ENCODE measurements around the gene BTBD18.
A peak's percentile ranks its signal among the peaks of the same experiment; 100 is the strongest.
"Not testable (repeated sequence)": the region's sequence is repeated elsewhere in the genome, so short reads cannot be mapped to it uniquely, and the experiment has no call there.

Gene BTBD18

DNA sequence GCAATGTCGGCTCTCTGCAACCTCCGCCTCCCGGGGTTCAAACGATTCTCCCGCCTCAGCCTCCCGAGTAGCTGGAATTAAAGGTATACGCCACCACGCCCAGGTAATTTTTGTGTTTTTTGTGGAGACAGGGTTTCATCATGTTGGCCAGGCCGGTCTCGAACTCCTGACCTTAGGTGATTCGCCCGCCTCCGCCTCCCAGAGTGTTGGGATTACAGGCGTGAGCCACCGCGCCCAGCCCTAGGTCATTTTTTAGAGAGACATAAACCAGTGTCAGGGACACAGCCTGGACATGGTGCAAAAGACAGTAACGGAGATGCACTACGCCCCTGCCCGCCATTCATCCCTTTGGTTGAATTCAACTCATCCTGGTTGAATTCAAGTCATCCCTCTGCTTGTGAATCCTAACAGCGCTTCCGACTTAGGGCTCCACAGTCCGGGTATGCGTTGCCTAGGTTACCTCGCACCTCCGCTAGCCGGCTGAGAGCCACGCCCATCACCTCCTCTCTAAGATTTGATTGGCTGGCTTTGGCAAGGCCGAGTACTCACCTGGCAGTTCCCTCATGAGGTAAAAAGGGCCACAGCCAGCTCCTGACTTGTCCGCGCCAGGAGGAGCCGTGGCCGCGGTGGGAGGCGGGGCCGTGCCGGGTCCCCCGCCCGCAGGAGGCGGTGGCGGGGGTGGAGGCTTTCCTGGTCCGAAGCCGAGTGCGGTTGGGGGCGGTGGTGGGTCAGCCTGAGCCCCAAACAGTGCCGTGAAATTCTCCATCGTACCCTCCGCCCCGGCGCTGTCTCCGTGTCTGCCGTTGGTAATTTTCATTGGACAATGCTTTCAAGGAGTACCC lies 40.0 kb downstream of the BTBD18 start, which contains the start of gene MED19:
Gene MED19, minus strand, starts transcription at position 802 of the 842 bp plus-strand sequence. Its CDS starts 36 bp downstream, at position 766.
- TF ChIP-seq, protein P1, sequence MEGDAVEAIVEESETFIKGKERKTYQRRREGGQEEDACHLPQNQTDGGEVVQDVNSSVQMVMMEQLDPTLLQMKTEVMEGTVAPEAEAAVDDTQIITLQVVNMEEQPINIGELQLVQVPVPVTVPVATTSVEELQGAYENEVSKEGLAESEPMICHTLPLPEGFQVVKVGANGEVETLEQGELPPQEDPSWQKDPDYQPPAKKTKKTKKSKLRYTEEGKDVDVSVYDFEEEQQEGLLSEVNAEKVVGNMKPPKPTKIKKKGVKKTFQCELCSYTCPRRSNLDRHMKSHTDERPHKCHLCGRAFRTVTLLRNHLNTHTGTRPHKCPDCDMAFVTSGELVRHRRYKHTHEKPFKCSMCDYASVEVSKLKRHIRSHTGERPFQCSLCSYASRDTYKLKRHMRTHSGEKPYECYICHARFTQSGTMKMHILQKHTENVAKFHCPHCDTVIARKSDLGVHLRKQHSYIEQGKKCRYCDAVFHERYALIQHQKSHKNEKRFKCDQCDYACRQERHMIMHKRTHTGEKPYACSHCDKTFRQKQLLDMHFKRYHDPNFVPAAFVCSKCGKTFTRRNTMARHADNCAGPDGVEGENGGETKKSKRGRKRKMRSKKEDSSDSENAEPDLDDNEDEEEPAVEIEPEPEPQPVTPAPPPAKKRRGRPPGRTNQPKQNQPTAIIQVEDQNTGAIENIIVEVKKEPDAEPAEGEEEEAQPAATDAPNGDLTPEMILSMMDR (IDR thresholded peaks at IDR 0.05): no peak
- peak within 1 kb of the TSS; percentile 94 for H3K27ac ChIP-seq
- no peaks in the 10 kb centered on the region for H3K27me3 ChIP-seq
- H3K36me3 ChIP-seq: no peaks in the 10 kb centered on the region
- H3K4me3 ChIP-seq (ENCODE audit: low read depth in 1 of 2, low read length in 1 of 2): peak within 1 kb of the TSS; percentile 90 to 99
- peaks cover 22 to 24% of the 10 kb centered on the region in 2 experiments for H3K4me1 ChIP-seq (ENCODE audit: control insufficient read depth in 1 of 2, insufficient read depth in 1 of 2, low read depth in 1 of 2, low read length in 1 of 2)
- no peaks in the 10 kb centered on the region for H3K9me3 ChIP-seq

DNA sequence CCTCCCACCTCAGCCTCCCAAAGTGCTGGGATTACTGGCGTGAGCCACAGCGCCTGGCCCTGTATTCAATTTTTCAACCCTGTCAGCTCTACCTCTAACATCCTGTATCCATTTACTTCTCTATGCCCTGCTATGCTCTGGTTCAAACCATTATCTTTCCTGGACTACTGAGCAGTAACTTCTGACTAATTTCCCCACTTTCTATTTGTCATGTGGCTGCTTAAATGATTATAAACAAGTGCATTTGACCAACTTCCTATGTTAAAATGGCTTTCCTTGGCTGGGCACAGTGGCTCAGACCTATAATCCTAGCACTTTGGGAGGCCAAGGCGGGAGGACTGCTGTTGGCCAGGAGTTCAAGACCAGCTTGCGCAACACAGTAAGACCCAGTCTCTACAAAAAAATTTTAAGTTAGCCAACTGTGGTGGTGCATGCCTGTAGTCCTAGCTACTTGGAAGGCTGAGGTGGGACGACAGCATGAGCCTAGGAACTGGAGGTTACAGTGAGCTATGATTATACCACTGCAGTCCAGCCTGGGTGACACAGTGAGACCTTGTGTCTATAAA lies 41.7 kb downstream of the BTBD18 start:
- H3K4me3 ChIP-seq (ENCODE audit: low read depth in 1 of 2, low read length in 1 of 2): no peak overlapping the region
- H3K27ac ChIP-seq: no peak overlapping the region
- no peaks in the 10 kb centered on the region for H3K27me3 ChIP-seq
- H3K9me3 ChIP-seq: no peaks in the 10 kb centered on the region
- H3K36me3 ChIP-seq: peaks cover 2% of the 10 kb centered on the region
- TF ChIP-seq, protein P1 (IDR thresholded peaks at IDR 0.05): no peak
- H3K4me1 ChIP-seq (ENCODE audit: control insufficient read depth in 1 of 2, insufficient read depth in 1 of 2, low read depth in 1 of 2, low read length in 1 of 2): peaks cover 22 to 24% of the 10 kb centered on the region in 2 experiments

DNA sequence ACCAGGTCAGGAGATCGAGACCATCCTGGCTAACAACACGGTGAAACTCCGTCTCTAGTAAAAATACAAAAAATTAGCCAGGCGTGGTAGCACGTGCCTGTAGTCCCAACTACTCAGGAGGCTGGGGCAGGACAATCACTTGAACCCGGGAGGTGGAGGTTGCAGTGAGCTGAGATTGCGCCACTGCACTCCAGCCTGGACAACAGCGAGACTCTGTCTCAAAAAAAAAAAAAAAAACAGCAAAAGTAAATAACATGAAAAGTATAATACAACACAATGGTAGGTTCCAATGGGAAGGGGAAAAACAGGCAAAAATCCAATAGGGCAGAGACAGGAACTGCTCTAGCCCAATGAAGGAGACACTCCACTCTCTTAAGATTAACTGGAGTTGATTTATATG lies 46.2 kb downstream of the BTBD18 start:
- not testable (repeated sequence) for H3K27me3 ChIP-seq; H3K9me3 ChIP-seq; H3K27ac ChIP-seq; H3K4me1 ChIP-seq (ENCODE audit: control insufficient read depth in 1 of 2, insufficient read depth in 1 of 2, low read depth in 1 of 2, low read length in 1 of 2); H3K4me3 ChIP-seq (ENCODE audit: low read depth in 1 of 2, low read length in 1 of 2)
- peaks cover 34% of the 10 kb centered on the region for H3K36me3 ChIP-seq

DNA sequence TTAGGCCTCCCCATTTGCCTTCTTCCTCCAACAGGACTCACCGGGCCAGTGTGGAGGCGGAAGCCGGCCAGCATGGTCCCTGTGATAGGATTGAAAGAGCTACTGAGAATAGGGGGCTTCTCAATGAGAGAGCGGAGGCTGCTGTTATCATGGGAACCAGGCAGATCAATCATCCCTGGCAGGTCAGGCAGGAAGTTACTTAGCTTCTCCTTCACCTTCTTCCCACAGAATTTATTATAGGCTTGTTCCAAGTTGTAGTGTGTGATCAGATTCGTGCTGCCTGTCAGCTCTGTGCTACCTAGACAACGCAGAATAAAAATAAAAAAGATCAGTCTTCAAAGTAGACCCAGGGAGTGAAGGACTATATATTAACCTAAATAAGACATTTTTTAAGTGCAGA lies 46.7 kb downstream of the BTBD18 start:
- Histone ChIP-seq H3K4me3 (ENCODE audit: low read depth in 1 of 2, low read length in 1 of 2) (no peak overlapping the region), H3K27me3 (no peaks in the 10 kb centered on the region), H3K9me3 (no peaks in the 10 kb centered on the region), H3K36me3 (peaks cover 39% of the 10 kb centered on the region), H3K27ac (no peak overlapping the region), H3K4me1 (ENCODE audit: control insufficient read depth in 1 of 2, insufficient read depth in 1 of 2, low read depth in 1 of 2, low read length in 1 of 2) (no peaks in the 10 kb centered on the region)
- TF ChIP-seq, protein P1 (IDR thresholded peaks at IDR 0.05): no peak

DNA sequence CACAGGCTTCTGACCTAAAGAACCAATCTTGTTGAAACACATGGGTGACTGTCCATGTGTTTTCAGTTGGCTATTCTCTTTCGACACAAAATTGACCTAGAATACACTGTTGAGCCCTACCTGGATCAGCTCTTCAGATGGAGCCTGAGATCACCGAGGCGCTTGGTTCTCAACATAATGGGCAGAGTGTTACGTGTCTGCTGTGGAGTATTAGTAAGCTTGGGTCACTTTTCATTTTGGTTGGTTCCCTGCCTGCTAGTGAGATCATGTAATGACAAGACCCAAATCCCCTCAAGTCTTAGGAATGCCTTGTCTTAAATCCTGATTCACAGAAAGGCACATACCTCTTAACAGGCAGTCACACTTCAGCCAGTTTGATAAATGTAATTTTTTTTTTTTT lies 48.3 kb downstream of the BTBD18 start:
- no peak overlapping the region for H3K4me3 ChIP-seq (ENCODE audit: low read depth in 1 of 2, low read length in 1 of 2)
- TF ChIP-seq, protein P1 (IDR thresholded peaks at IDR 0.05): no peak
- H3K27ac ChIP-seq: no peak overlapping the region
- H3K36me3 ChIP-seq: peaks cover 55% of the 10 kb centered on the region
- no peaks in the 10 kb centered on the region for H3K9me3 ChIP-seq
- H3K4me1 ChIP-seq (ENCODE audit: control insufficient read depth in 1 of 2, insufficient read depth in 1 of 2, low read depth in 1 of 2, low read length in 1 of 2): no peaks in the 10 kb centered on the region
- no peaks in the 10 kb centered on the region for H3K27me3 ChIP-seq

GRCh38 chr11:57700425-57700824 lies 51.2 kb downstream of the BTBD18 start:
- no peak overlapping the region for H3K4me3 ChIP-seq (ENCODE audit: low read depth in 1 of 2, low read length in 1 of 2)
- no peaks in the 10 kb centered on the region for H3K27me3 ChIP-seq
- H3K27ac ChIP-seq: no peak overlapping the region
- no peaks in the 10 kb centered on the region for H3K9me3 ChIP-seq
- TF ChIP-seq, protein P1 (IDR thresholded peaks at IDR 0.05): no peak
- H3K36me3 ChIP-seq: peaks cover 83% of the 10 kb centered on the region
- H3K4me1 ChIP-seq (ENCODE audit: control insufficient read depth in 1 of 2, insufficient read depth in 1 of 2, low read depth in 1 of 2, low read length in 1 of 2): no peaks in the 10 kb centered on the region
